K562 (cell line): ENCODE results near the gene PTPN7. TPM values are rescaled to one million over a fixed set of nuclear protein-coding genes. Genes with fewer than 3 reads are reported as not detected.
A peak's percentile ranks its signal among the peaks of the same experiment; 100 is the strongest.
"Not testable (repeated sequence)": the region's sequence is repeated elsewhere in the genome, so short reads cannot be mapped to it uniquely, and the experiment has no call there.

Source experiments
- ATAC-seq: fragments of 200-7000 bp; cut with Tn5 transposase; 3 replicates; pipeline ENCODE4 v1.9.1; 2020; ENCODE audit warnings: moderate library complexity
- BruUV-seq: library from RNA; stranded (reverse); fragments of 400-500 nt; replicated peaks from 2 replicates; lab custom pipeline; 2021; lab: Mats Ljungman, UMichigan
- CTCF ChIA-PET: fragments of 300-600 bp; formaldehyde crosslinking; extraction: SDS; loops from one replicate; lab custom pipeline; 2021; ENCODE audit warnings: low intra/inter-chr PET ratio; lab: Yijun Ruan, JAX
- POLR2A ChIA-PET: fragments of 300-600, 350-650 bp; sonication (Branson Sonifier 250); formaldehyde crosslinking; extraction: SDS; loops from one replicate; lab custom pipeline; 2021; ENCODE audit warnings: antibody characterized with exemption, inconsistent platforms; lab: Yijun Ruan, JAX
- DNase-seq, 4 experiments: peaks; one replicate each; pipeline versions ENCODE4 v3.0.0 to v3.0.0-alpha.2; 2011 to 2018; ENCODE audit warnings: low spot score in 3 of 4, mixed read lengths in 3 of 4; ENCODE audit errors: extremely low read depth in 1 of 4
- FAIRE-seq: peaks from 2 replicates; lab custom pipeline; 2011; peaks lifted over from hg19 to GRCh38; lab: Jason Lieb, UNC
- H2AFZ ChIP-seq: 2 replicates; pipeline ENCODE4 v1.6.0; 2011; ENCODE audit warnings: low read depth, low read length, control low read depth, inconsistent platforms
- H3K27ac ChIP-seq: fragments of 200-600 bp; 3 replicates; pipeline ENCODE4 v1.8.0; 2011; ENCODE audit warnings: low read depth, mild to moderate bottlenecking, control low read depth, inconsistent platforms, low read length, moderate library complexity, mixed read lengths; ENCODE audit errors: extremely low read depth
- H3K27me3 ChIP-seq, 2 experiments: fragments of 300-600 bp in 1 of 2; 2 replicates in 1 of 2; 3 replicates in 1 of 2; pipeline versions ENCODE4 v1.6.0 to v1.8.0; 2011; ENCODE audit warnings: inconsistent platforms in 2 of 2, low read length in 2 of 2, mild to moderate bottlenecking in 1 of 2, mixed read lengths in 1 of 2, moderate library complexity in 1 of 2; ENCODE audit not compliant: control insufficient read depth in 2 of 2, insufficient read depth in 2 of 2
- H3K36me3 ChIP-seq: fragments of 300-600 bp; 3 replicates; pipeline ENCODE4 v1.8.0; 2011; ENCODE audit warnings: mild to moderate bottlenecking, low read length, inconsistent platforms; ENCODE audit not compliant: control insufficient read depth, insufficient read depth
- H3K4me1 ChIP-seq, 2 experiments: fragments of 200-600 bp in 1 of 2; replicated peaks in 1 of 2; 2 replicates in 1 of 2; 3 replicates in 1 of 2; pipeline versions ENCODE4 v1.5.1 to v1.8.0; 2011; ENCODE audit warnings: inconsistent platforms in 2 of 2, low read length in 2 of 2, mild to moderate bottlenecking in 1 of 2, mixed read lengths in 1 of 2, moderate library complexity in 1 of 2; ENCODE audit not compliant: control insufficient read depth in 2 of 2, insufficient read depth in 2 of 2
- H3K4me2 ChIP-seq: 2 replicates; pipeline ENCODE4 v1.6.1; 2011; ENCODE audit warnings: low read length, control low read depth, inconsistent platforms, mixed read lengths; ENCODE audit not compliant: insufficient read depth
- H3K4me3 ChIP-seq: fragments of 200-600 bp; sonication (generic), shearing (Covaris generic); 2 replicates; pipeline ENCODE4 v1.5.1; 2016; ENCODE audit warnings: control low read depth, inconsistent platforms
- H3K79me2 ChIP-seq: fragments of 200-600 bp; 3 replicates; pipeline ENCODE4 v1.8.0; 2011; ENCODE audit warnings: low read length, inconsistent platforms; ENCODE audit not compliant: control insufficient read depth, insufficient read depth
- H3K9ac ChIP-seq, 2 experiments: 2 replicates each; pipeline versions ENCODE4 v1.6.0 to v1.6.1; 2011; ENCODE audit warnings: low read depth in 2 of 2, low read length in 2 of 2, control low read depth in 1 of 2, inconsistent platforms in 1 of 2, mild to moderate bottlenecking in 1 of 2, mixed read lengths in 1 of 2; ENCODE audit not compliant: insufficient read depth in 1 of 2
- H3K9me1 ChIP-seq: one replicate; pipeline ENCODE4 v1.6.0; 2011; ENCODE audit warnings: inconsistent platforms, mild to moderate bottlenecking, low read length, moderate library complexity; ENCODE audit not compliant: control insufficient read depth, insufficient read depth
- H3K9me3 ChIP-seq: replicated peaks from 2 replicates; pipeline ENCODE4 v1.5.1; 2011; ENCODE audit warnings: low read depth, low read length, inconsistent platforms; ENCODE audit not compliant: control insufficient read depth, insufficient read depth
- H4K20me1 ChIP-seq: replicated peaks from 2 replicates; pipeline ENCODE4 v1.6.1; 2011; ENCODE audit warnings: low read length, inconsistent platforms, mixed read lengths; ENCODE audit not compliant: control insufficient read depth, insufficient read depth
- ATF4 ChIP-seq: fragments of 450-650 bp; formaldehyde crosslinking; IDR thresholded peaks from 2 replicates; pipeline ENCODE4 v1.4.0; 2022; ENCODE audit warnings: mild to moderate bottlenecking, moderate library complexity
- IFI16 ChIP-seq: fragments of 250-450 bp; sonication (Bioruptor Pico); IDR thresholded peaks from 2 replicates; pipeline ENCODE4 v2.1.2; 2022; ENCODE audit warnings: mild to moderate bottlenecking, inconsistent platforms
- POLR2G ChIP-seq: fragments of 200-400 bp; formaldehyde crosslinking; IDR thresholded peaks from 2 replicates; pipeline ENCODE4 v1.6.1; 2017; ENCODE audit warnings: low read depth, mild to moderate bottlenecking, antibody characterized with exemption, low read length, moderate library complexity
- RBM15 ChIP-seq: fragments of 200-400 bp; formaldehyde crosslinking; IDR thresholded peaks from 2 replicates; pipeline ENCODE4 v1.6.1; 2018; ENCODE audit warnings: mild to moderate bottlenecking, low read length, moderate library complexity; ENCODE audit not compliant: insufficient read depth
- WGBS: fragments of 100-300 bp; shearing (Covaris generic); methylation state at CpG from one replicate; pipeline ENCODE4 v1.1.6; 2016; ENCODE audit warnings: low coverage, mixed read lengths; ENCODE audit not compliant: insufficient coverage; ENCODE audit errors: missing lambda C conversion rate; 5-methylcytosine and 5-hydroxymethylcytosine counted together
- in situ Hi-C: fragments of 300-500 bp; cut with MboI; formaldehyde crosslinking; loops from 4 replicates; pipeline ENCODE4 v1.15.0; 2018; ENCODE audit warnings: inconsistent platforms, mixed read lengths
- intact Hi-C: fragments of 100-400 bp; cut with micrococcal nuclease; formaldehyde crosslinking; loops from 2 replicates; pipeline ENCODE4 v1.14.2; 2022
- polyA plus RNA-seq, 8 experiments: library from polyadenylated mRNA; depleted of rRNA in 4 of 8; stranded (reverse) in 5 of 8; unstranded in 3 of 8; fragments of >200 nt; fragmentation: Nextera tagmentation in 2 of 8; fragmentation: Illumina TruSeq in 1 of 8; extraction: Ambion mirVana in 2 of 8; extraction: Trizol in 1 of 8; gene quantifications; 2 replicates each; pipeline versions ENCODE4 v1.2.1 to v1.2.3, GENCODE V29; 2011 to 2014; ENCODE audit warnings: inconsistent platforms in 1 of 8, missing spikeins in 1 of 8
- total RNA-seq, 7 experiments: library from RNA; depleted of rRNA in 6 of 7; stranded (reverse); fragments of >200 nt in 6 of 7; fragmentation: Illumina TruSeq in 2 of 7; extraction: Trizol in 2 of 7; gene quantifications; 2 replicates each; pipeline versions ENCODE4 v1.2.1 to v1.2.3, GENCODE V29; 2011 to 2021; ENCODE audit warnings: low replicate concordance in 1 of 7

The PTPN7 gene
- total and polyA plus RNA-seq, 9 of the 15 experiments (the other 6 are each of a cell fraction or from before 2014, with no cell fraction given), result 18.7 to 144 (median 120) TPM

- TF ChIP-seq ATF4 (CRISPR knock-in tag) (no peak), RBM15 (no peak), IFI16 (CRISPR knock-in tag) (no peak)
Measured at GRCh38 chr1:202192770-202193613, 32.6 kb upstream of the PTPN7 start (continued).

GRCh38 chr1:202191391-202191790 is 31.0 kb upstream of the PTPN7 start:
- peaks cover 12 to 31% of the 10 kb centered on the region in 2 experiments; a peak in 4 of 5 replicates for H3K27me3 ChIP-seq
- WGBS, result no CpG with 5 or more reads among the region's 33 CpGs
- CTCF ChIA-PET, result interaction anchor here (2.4 kb wide), 1 partner anchor 528 kb away, joined by 9 read pairs; no protein-coding TSS in a partner anchor
- H3K4me2 ChIP-seq, intact Hi-C loops, ATAC-seq, H2AFZ ChIP-seq, H3K9me1 ChIP-seq, DNase-seq, H3K4me3 ChIP-seq, FAIRE-seq, H3K27ac ChIP-seq, H3K9me3 ChIP-seq, POLR2A ChIA-PET, H3K9ac ChIP-seq, H3K79me2 ChIP-seq, BruUV-seq, H4K20me1 ChIP-seq, in situ Hi-C loops, H3K36me3 ChIP-seq: not testable (repeated sequence)
- H3K4me1 ChIP-seq, result peaks cover 2 to 25% of the 10 kb centered on the region in 2 experiments; a peak in 4 of 5 replicates
- TF ChIP-seq POLR2G, result 0 out of 2 replicates have a peak, but pooled peaks have one; percentile 17
